DMS153 treated with DMSO at 0.1 percent for 48 hours (cell line): ENCODE measurements around the gene BACH2.
"Not testable (repeated sequence)": the region's sequence is repeated elsewhere in the genome, so short reads cannot be mapped to it uniquely, and the experiment has no call there.

Experiments used
- DNase-seq: peaks from one replicate; lab custom pipeline; 2025; ENCODE audit not compliant: unreplicated experiment; lab: John Stamatoyannopoulos, UW

The BACH2 gene

GRCh38 chr6:89977808-89978748 lies 318.6 kb downstream of the BACH2 start:
- peak; percentile 95 for DNase-seq

- no peak for DNase-seq
These were observed 320.0 kb downstream of the BACH2 start for GRCh38 chr6:89976694-89977020.

GRCh38 chr6:89975991-89976693 lies 320.5 kb downstream of the BACH2 start:
- peak; percentile 30 for DNase-seq

- no peak for DNase-seq
These were observed 321.3 kb downstream of the BACH2 start for GRCh38 chr6:89975366-89975765.

GRCh38 chr6:89974834-89975233 lies 321.8 kb downstream of the BACH2 start:
- DNase-seq, result peak; percentile 56

- no peak for DNase-seq
These were observed 324.6 kb downstream of the BACH2 start for GRCh38 chr6:89972025-89972381.

- DNase-seq, result not testable (repeated sequence)
These were observed 325.2 kb downstream of the BACH2 start for GRCh38 chr6:89971338-89972024.

- DNase-seq, result peak; percentile 82
These were observed 325.9 kb downstream of the BACH2 start for GRCh38 chr6:89970609-89971337.

- no peak for DNase-seq
These were observed 326.6 kb downstream of the BACH2 start for GRCh38 chr6:89970072-89970471.

- no peak for DNase-seq
These were observed 329.7 kb downstream of the BACH2 start for GRCh38 chr6:89966913-89967312.

- no peak for DNase-seq
These were observed 330.5 kb downstream of the BACH2 start for GRCh38 chr6:89966228-89966544.

GRCh38 chr6:89965441-89966227 lies 331.0 kb downstream of the BACH2 start:
- no peak for DNase-seq

- DNase-seq, result no peak
These were observed 333.3 kb downstream of the BACH2 start for GRCh38 chr6:89963391-89963790.

- no peak for DNase-seq
These were observed 335.2 kb downstream of the BACH2 start for GRCh38 chr6:89961481-89961880.

GRCh38 chr6:89959883-89960282 lies 336.8 kb downstream of the BACH2 start:
- no peak for DNase-seq

GRCh38 chr6:89956182-89956581 lies 340.5 kb downstream of the BACH2 start:
- DNase-seq, result no peak

GRCh38 chr6:89955364-89955763 lies 341.3 kb downstream of the BACH2 start:
- no peak for DNase-seq

- no peak for DNase-seq
These were observed 341.9 kb downstream of the BACH2 start for GRCh38 chr6:89954721-89955148.

GRCh38 chr6:89952686-89953085 lies 344.0 kb downstream of the BACH2 start:
- no peak for DNase-seq

GRCh38 chr6:89952105-89952671 lies 344.5 kb downstream of the BACH2 start:
- DNase-seq, result no peak
